HG02973 (cell line): ENCODE data around the gene ARFGAP1.
"Not testable (repeated sequence)": the region's sequence is repeated elsewhere in the genome, so short reads cannot be mapped to it uniquely, and the experiment has no call there.

Experiments
- ATAC-seq: cut with Tn5 transposase; IDR thresholded peaks from one replicate; pipeline ENCODE4 v1.9.1; 2021; ENCODE audit warnings: moderate library complexity; ENCODE audit not compliant: unreplicated experiment

The ARFGAP1 gene

GRCh38 chr20:63329331-63330083 lies 56.9 kb downstream of the ARFGAP1 start:
- ATAC-seq: no peak

- ATAC-seq: no peak
Observed at GRCh38 chr20:63330084-63330760, 57.6 kb downstream of the ARFGAP1 start.

GRCh38 chr20:63330940-63331339 lies 58.3 kb downstream of the ARFGAP1 start:
- no peak for ATAC-seq

GRCh38 chr20:63331741-63332400 lies 59.3 kb downstream of the ARFGAP1 start:
- no peak for ATAC-seq

- ATAC-seq: no peak
Observed at GRCh38 chr20:63332488-63333240, 60.1 kb downstream of the ARFGAP1 start.

- ATAC-seq: no peak
Observed at GRCh38 chr20:63333241-63333836, 60.7 kb downstream of the ARFGAP1 start.

- no peak for ATAC-seq
Observed at GRCh38 chr20:63334356-63334755, 61.7 kb downstream of the ARFGAP1 start.

- not testable (repeated sequence) for ATAC-seq
Observed at GRCh38 chr20:63335060-63335459, 62.4 kb downstream of the ARFGAP1 start.

GRCh38 chr20:63335711-63336110 lies 63.1 kb downstream of the ARFGAP1 start:
- ATAC-seq: no peak

- ATAC-seq: no peak
Observed at GRCh38 chr20:63336232-63336752, 63.7 kb downstream of the ARFGAP1 start.

- ATAC-seq: no peak
Observed at GRCh38 chr20:63337786-63338420, 65.3 kb downstream of the ARFGAP1 start.
